T-cell (primary cell): ENCODE data around the gene CTDSPL2. TPM values are rescaled to one million over a fixed set of nuclear protein-coding genes. Genes with fewer than 3 reads are reported as not detected.

Experiments
- ATAC-seq, 4 experiments: fragments of 200-7000 bp in 3 of 4; fragments of 150-1000 bp in 1 of 4; cut with Tn5 transposase; replicated peaks in 1 of 4; 1 replicate in 3 of 4; 2 replicates in 1 of 4; pipeline ENCODE4 v1.10.0; 2021; ENCODE audit warnings: moderate library complexity in 3 of 4, mild to moderate bottlenecking in 2 of 4, moderate number of reproducible peaks in 1 of 4
- CTCF ChIA-PET, 2 donors: fragments of 300-600 bp; sonication (Branson Sonifier 250); formaldehyde crosslinking; loops; one replicate each; lab custom pipeline; 2022; ENCODE audit warnings: antibody characterized with exemption in 2 of 2; lab: Charles Lee
- POLR2A ChIA-PET, 2 donors: fragments of 300-600 bp; sonication (Branson Sonifier 250); formaldehyde crosslinking; loops; one replicate each; lab custom pipeline; 2022; ENCODE audit warnings: antibody characterized with exemption in 2 of 2; lab: Charles Lee
- DNase-seq, 35 experiments: peaks; one replicate each; pipeline versions ENCODE4 v3.0.0 to v3.0.0-alpha.2; 2013 to 2023
- H3K27ac ChIP-seq: one replicate; pipeline ENCODE4 v1.5.1; 2013; ENCODE audit warnings: low read length
- H3K27me3 ChIP-seq, 2 experiments: replicated peaks in 1 of 2; 1 replicate in 1 of 2; 2 replicates in 1 of 2; pipeline versions ENCODE4 v1.6.1 to v1.7.0; 2013; ENCODE audit warnings: low read length in 1 of 2, mixed read lengths in 1 of 2; ENCODE audit not compliant: control insufficient read depth in 2 of 2, insufficient read depth in 2 of 2; ENCODE audit errors: extremely low read depth in 1 of 2
- H3K36me3 ChIP-seq, 2 donors: 1 replicate in 1 of 2; 2 replicates in 1 of 2; pipeline versions ENCODE4 v1.6.1 to v1.7.0; 2013; ENCODE audit warnings: low read length in 1 of 2; ENCODE audit not compliant: control insufficient read depth in 2 of 2, insufficient read depth in 1 of 2; ENCODE audit errors: extremely low read depth in 1 of 2
- H3K4me1 ChIP-seq, 2 experiments: 1 replicate in 1 of 2; 2 replicates in 1 of 2; pipeline versions ENCODE4 v1.6.1 to v1.7.0; 2013; ENCODE audit warnings: low read length in 2 of 2, mixed read lengths in 1 of 2; ENCODE audit not compliant: insufficient read depth in 2 of 2, control insufficient read depth in 1 of 2; ENCODE audit errors: extremely low read depth in 1 of 2
- H3K4me3 ChIP-seq, 2 donors: 1 replicate in 1 of 2; 2 replicates in 1 of 2; pipeline versions ENCODE4 v1.5.1 to v1.7.0; 2013; ENCODE audit warnings: mild to moderate bottlenecking in 2 of 2, low read length in 1 of 2, moderate library complexity in 1 of 2; ENCODE audit not compliant: control insufficient read depth in 1 of 2; ENCODE audit errors: extremely low read depth in 1 of 2
- H3K9me3 ChIP-seq: 2 replicates; pipeline ENCODE4 v1.7.0; 2013
- H3K27ac Mint-ChIP-seq, 2 donors: one replicate each; pipeline ENCODE4 v1.8.0; 2020 to 2021; ENCODE audit warnings: mild to moderate bottlenecking in 2 of 2, mixed read lengths in 2 of 2
- H3K27me3 Mint-ChIP-seq, 2 donors: one replicate each; pipeline ENCODE4 v1.8.0; 2021 to 2022; ENCODE audit warnings: mixed read lengths in 2 of 2
- H3K36me3 Mint-ChIP-seq: one replicate; pipeline ENCODE4 v1.8.0; 2021; ENCODE audit warnings: mixed read lengths
- H3K4me1 Mint-ChIP-seq, 3 donors: one replicate each; pipeline ENCODE4 v1.8.0; 2020 to 2022; ENCODE audit warnings: mixed read lengths in 3 of 3, mild to moderate bottlenecking in 1 of 3
- H3K4me3 Mint-ChIP-seq, 3 donors: one replicate each; pipeline ENCODE4 v1.8.0; 2020 to 2022; ENCODE audit warnings: mild to moderate bottlenecking in 3 of 3, mixed read lengths in 3 of 3, moderate library complexity in 3 of 3
- H3K9me3 Mint-ChIP-seq, 3 donors: one replicate each; pipeline ENCODE4 v1.8.0; 2020 to 2022; ENCODE audit warnings: mixed read lengths in 3 of 3
- WGBS: methylation state at CpG from one replicate; pipeline ENCODE4 v1.1.5; 2013; ENCODE audit warnings: missing lambda C conversion rate; ENCODE audit not compliant: insufficient coverage; 5-methylcytosine and 5-hydroxymethylcytosine counted together
- total RNA-seq, 35 experiments: library from RNA in 6 of 35; stranded (reverse) in 6 of 35; fragments of 120-200 nt in 1 of 35; gene quantifications; one replicate each; pipeline versions ENCODE4 v1.2.1 to v1.2.4 and lab custom pipeline; 2013 to 2026

Gene CTDSPL2
- total RNA-seq, 5 donors from 2014 or later (not counting 1 experiment from before 2014, with no cell fraction given): 59.7 to 76.7 (median 71.0) TPM

DNA sequence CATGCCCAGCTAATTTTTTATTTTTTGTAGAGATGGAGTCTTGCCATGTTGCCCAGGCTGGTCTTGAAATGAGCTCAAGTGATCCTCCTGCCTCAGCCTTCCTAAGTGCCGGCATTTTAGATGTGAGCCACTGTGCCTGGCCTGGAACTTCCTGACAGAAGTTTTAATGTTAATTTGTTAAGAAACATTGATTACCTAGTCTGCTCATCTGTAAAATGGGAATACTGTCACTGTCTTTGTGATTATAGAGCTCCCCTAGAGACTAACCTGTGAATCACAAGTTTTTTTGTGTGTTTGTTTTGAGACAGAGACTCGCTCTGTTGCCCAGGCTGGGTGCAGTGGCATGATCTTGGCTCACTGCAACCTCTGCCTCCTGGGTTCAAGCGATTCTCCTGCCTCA, 105.3 kb downstream of the CTDSPL2 start:
- H3K36me3 ChIP-seq: peaks cover 0 to 2% of the 10 kb centered on the region in 2 donors
- DNase-seq (no peak), ATAC-seq (no peak)
- ChIA-PET POLR2A (interaction anchor here in 1 of 2 donors (0.5 to 0.7 kb wide), 2 partner anchors 11 to 13 kb away, joined by 3 to 6 read pairs; no protein-coding TSS in a partner anchor), CTCF (interaction anchor here (0.6 to 1.6 kb wide), 3 partner anchors 10 to 43 kb away, joined by 3 to 5 read pairs (median 3); no protein-coding TSS in a partner anchor)
- peaks cover 11% of the 10 kb centered on the region for H3K36me3 Mint-ChIP-seq
- peaks cover 0 to 17% of the 10 kb centered on the region in 2 experiments for H3K4me1 ChIP-seq
- no peak overlapping the region for H3K4me3 Mint-ChIP-seq
- H3K9me3 Mint-ChIP-seq: no peaks in the 10 kb centered on the region
- no peaks in the 10 kb centered on the region for H3K27me3 Mint-ChIP-seq
- no peaks in the 10 kb centered on the region for H3K27me3 ChIP-seq
- H3K9me3 ChIP-seq: no peaks in the 10 kb centered on the region
- no CpG with 5 or more reads among the region's 3 CpGs for WGBS
- no peak overlapping the region for H3K27ac ChIP-seq
- no peak overlapping the region for H3K4me3 ChIP-seq
- peak overlapping the region; percentile 39 to 71 for H3K27ac Mint-ChIP-seq
- peaks cover 29 to 33% (median 31%) of the 10 kb centered on the region in 3 donors for H3K4me1 Mint-ChIP-seq

DNA sequence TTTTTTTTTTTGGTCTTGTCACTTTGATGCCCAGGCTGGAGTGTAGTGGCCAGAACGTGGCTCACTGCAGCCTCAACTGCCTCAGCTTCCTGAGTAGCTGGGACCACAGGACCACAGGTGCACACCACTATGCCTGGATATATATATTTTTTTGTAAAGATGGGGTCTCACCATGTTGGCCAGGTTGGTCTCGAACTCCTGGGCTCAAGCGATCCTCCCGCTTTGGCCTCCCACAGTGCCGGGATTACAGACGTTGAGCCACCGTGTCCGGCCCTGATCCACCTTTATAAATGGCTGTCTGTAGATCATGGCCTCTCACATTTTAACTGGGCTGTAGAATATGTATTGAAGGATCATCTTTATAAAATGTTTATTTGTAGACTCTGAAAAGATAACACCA, 107.7 kb downstream of the CTDSPL2 start:
- Mint-ChIP-seq H3K27me3 (no peaks in the 10 kb centered on the region), H3K36me3 (peaks cover 15% of the 10 kb centered on the region), H3K4me3 (peak overlapping the region; percentile 83 to 92 (median 85)), H3K27ac (peak overlapping the region; percentile 17 to 88), H3K9me3 (no peaks in the 10 kb centered on the region), H3K4me1 (peaks cover 35 to 43% (median 40%) of the 10 kb centered on the region in 3 donors)
- Histone ChIP-seq H3K4me1 (peaks cover 9 to 19% of the 10 kb centered on the region in 2 experiments), H3K9me3 (no peaks in the 10 kb centered on the region), H3K36me3 (peaks cover 0 to 9% of the 10 kb centered on the region in 2 donors), H3K27ac (no peak overlapping the region), H3K27me3 (no peaks in the 10 kb centered on the region), H3K4me3 (no peak overlapping the region)
- no peak for DNase-seq
- WGBS: no CpG with 5 or more reads among the region's 8 CpGs
- POLR2A ChIA-PET: interaction anchor here (0.6 to 0.7 kb wide), 4 partner anchors 20 to 264 kb away, joined by 3 to 7 read pairs (median 4); partner anchors contain the start of gene GOLM2 (in 1 of the 2)
- no peak for ATAC-seq
- CTCF ChIA-PET: interaction anchor here in 1 of 2 donors (0.5 to 0.6 kb wide), 2 partner anchors 11 to 15 kb away, joined by 3 read pairs; no protein-coding TSS in a partner anchor

DNA sequence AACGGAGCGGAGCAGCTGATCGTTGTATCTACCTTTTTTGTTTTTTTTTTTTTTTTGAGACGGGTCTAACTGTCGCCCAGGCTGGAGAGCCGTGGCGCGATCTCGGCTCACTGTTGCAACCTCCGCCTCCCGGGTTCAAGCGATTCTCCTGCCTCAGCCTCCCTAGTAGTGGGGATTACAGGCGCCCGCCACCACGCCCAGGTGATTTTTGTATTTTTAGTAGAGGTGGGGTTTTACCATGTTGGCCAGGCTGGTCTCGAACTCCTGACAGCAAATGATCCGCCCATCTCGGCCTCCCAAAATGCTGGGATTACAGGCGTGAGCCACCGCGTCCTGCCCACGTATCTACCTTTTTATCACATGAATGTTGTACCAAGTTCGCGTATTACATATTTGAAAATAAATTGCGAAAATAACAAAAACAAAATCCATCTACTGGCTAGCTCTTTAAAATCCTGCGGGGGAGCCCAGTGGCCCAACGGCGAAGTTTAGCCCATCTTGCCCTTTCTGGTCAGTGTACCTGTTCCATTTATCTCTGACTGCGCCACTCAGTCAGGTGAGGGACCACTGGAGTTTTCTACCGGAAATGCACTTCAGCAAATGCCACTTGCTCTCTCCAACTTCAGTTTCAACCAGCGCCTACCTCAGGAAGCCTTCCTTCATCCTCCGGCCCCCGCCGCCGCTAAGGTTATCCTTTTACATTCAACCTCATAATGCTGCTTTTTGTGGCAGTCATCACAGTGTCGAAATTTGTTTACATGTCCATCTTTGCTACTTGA, 108.3 kb downstream of the CTDSPL2 start:
- Mint-ChIP-seq H3K27me3 (no peaks in the 10 kb centered on the region), H3K9me3 (no peaks in the 10 kb centered on the region), H3K4me1 (peaks cover 40 to 46% (median 43%) of the 10 kb centered on the region in 3 donors), H3K27ac (peak overlapping the region; percentile 88 to 90), H3K36me3 (peaks cover 19% of the 10 kb centered on the region), H3K4me3 (peak overlapping the region; percentile 83 to 92 (median 85))
- Histone ChIP-seq H3K4me1 (peaks cover 12 to 24% of the 10 kb centered on the region in 2 experiments), H3K9me3 (no peaks in the 10 kb centered on the region), H3K36me3 (peaks cover 0 to 13% of the 10 kb centered on the region in 2 donors), H3K27me3 (no peaks in the 10 kb centered on the region), H3K4me3 (peak overlapping the region; percentile 90 to 91), H3K27ac (peak overlapping the region; percentile 81)
- DNase-seq (peak in 11 of 35 experiments; percentile 2 to 49 (median 26)), ATAC-seq (peak in 1 of 4 experiments; percentile 8)
- ChIA-PET POLR2A (interaction anchor here (0.6 to 0.7 kb wide), 4 partner anchors 19 to 263 kb away, joined by 3 to 7 read pairs (median 4); partner anchors contain the start of gene GOLM2 (in 1 of the 2)), CTCF (interaction anchor here in 1 of 2 donors (0.5 to 0.6 kb wide), 2 partner anchors 11 to 14 kb away, joined by 3 read pairs; no protein-coding TSS in a partner anchor)
- WGBS: 62% methylated on average over 27 of the region's 36 CpGs

DNA sequence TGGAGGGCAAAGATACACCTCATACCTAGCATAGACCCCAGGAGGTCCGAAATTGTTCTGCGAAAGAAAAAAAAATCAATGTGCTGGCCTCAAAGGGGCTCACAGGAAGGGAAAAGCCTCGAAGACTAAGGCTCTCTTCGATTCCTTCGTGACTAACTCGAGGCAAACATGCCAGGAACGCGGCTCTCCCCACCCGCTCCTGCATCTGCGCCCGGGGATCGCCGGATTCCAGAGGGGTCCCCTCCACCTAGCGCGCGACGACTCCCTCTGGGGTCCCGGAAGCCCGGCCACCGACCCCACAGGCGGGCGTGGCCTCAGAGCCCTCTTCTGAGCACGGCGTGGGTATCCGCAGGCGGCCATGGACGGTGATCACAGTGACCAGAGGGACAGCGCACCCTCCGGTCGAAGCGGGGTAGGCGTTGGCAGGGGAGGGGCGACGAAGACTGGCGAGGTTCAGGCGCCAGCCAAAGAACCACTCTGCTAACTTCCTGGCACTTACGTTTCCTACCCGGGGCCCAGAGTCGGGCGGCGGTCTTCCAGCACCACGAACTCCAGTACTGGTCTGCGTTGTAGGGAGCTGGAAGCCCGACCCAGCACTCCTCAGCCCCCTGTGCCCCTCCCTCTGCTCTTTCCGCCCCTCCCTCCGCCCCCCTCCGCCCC, 109.0 kb downstream of the CTDSPL2 start:
- peak overlapping the region; percentile 81 for H3K27ac ChIP-seq
- Mint-ChIP-seq H3K27me3 (no peaks in the 10 kb centered on the region), H3K4me1 (peaks cover 47 to 51% (median 48%) of the 10 kb centered on the region in 3 donors), H3K36me3 (peaks cover 24% of the 10 kb centered on the region), H3K27ac (peak overlapping the region; percentile 88 to 90), H3K9me3 (no peaks in the 10 kb centered on the region), H3K4me3 (peak overlapping the region; percentile 83 to 92 (median 85))
- H3K36me3 ChIP-seq: peaks cover 0 to 20% of the 10 kb centered on the region in 2 donors
- 0% methylated on average over 37 of the region's 47 CpGs for WGBS
- H3K9me3 ChIP-seq: no peaks in the 10 kb centered on the region
- DNase-seq: no peak
- peak overlapping the region; percentile 90 to 91 for H3K4me3 ChIP-seq
- ATAC-seq: peak in 3 of 4 experiments; percentile 60 to 61 (median 61)
- no peaks in the 10 kb centered on the region for H3K27me3 ChIP-seq
- H3K4me1 ChIP-seq: peaks cover 13 to 24% of the 10 kb centered on the region in 2 experiments
- CTCF ChIA-PET: interaction anchor here (0.5 to 2.3 kb wide), 7 partner anchors 10 to 1054 kb away, joined by 3 to 15 read pairs (median 3); partner anchors contain the start of genes B2M (in 1 of the 2), CTDSPL2 (in 1 of the 2), PATL2 (in 1 of the 2) and SPG11 (in 1 of the 2)
- POLR2A ChIA-PET: interaction anchor here in 1 of 2 donors (0.6 to 2.8 kb wide), 6 partner anchors 10 to 174 kb away, joined by 3 to 34 read pairs (median 4); partner anchors contain the start of gene PATL2

DNA sequence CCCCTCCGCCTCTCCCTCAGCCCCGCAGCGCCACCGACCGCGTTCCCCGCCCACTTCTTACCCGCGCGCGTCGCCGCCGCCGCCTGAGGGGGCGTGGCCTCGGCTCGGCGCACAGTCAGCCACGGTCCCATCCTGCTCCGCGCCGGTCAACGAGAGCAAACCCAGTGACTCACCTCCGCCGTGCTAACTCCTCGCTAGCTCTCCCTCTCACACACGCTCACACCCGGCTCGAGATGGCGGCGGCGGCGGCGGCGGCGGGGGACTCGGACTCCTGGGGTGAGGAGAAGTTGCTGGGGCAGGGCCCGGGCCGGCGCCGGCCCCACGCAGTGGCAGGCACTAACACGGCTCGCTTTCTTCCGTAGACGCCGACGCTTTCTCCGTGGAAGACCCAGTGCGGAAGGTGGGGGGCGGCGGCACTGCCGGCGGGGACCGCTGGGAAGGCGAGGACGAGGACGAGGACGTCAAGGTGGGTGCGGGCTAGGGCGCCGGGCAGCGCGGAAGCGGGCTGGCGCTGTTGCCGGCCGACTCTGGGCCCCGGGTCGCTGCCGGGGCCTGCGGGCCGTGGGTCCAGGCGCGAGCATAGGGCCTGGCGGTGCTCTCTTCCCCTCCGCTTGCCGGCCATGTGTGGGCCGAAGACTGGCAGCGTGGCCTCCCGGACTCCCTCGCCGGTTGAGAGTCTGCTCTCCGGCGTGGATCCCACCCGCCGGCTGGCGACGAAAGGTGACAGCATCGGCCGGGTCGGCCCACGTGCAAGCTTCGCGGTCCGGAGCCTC, 109.7 kb downstream of the CTDSPL2 start, which contains the start of gene EIF3J:
Gene EIF3J (plus strand): TSS at position 186 of the 773 bp plus-strand sequence. CDS start 48 bp downstream, at position 234.
- Histone ChIP-seq H3K27ac (peak within 1 kb of the TSS; percentile 81), H3K27me3 (no peaks in the 10 kb centered on the region), H3K4me1 (peaks cover 17 to 27% of the 10 kb centered on the region in 2 experiments), H3K4me3 (peak within 1 kb of the TSS; percentile 90 to 91), H3K36me3 (peaks cover 0 to 25% of the 10 kb centered on the region in 2 donors), H3K9me3 (no peaks in the 10 kb centered on the region)
- ATAC-seq: peak; percentile 90 to 95 (median 92)
- WGBS: under 1% methylated on average over 83 of the region's 97 CpGs
- CTCF ChIA-PET: interaction anchor here (0.5 to 2.3 kb wide), 8 partner anchors 9 to 174 kb away, joined by 3 to 15 read pairs (median 3); partner anchors contain the start of genes B2M (in 1 of the 2), CTDSPL2 (in 1 of the 2), PATL2 (in 1 of the 2) and SPG11 (in 1 of the 2)
- Mint-ChIP-seq H3K9me3 (no peaks in the 10 kb centered on the region), H3K27ac (peak within 1 kb of the TSS; percentile 88 to 91), H3K36me3 (peaks cover 28% of the 10 kb centered on the region), H3K4me3 (peak within 1 kb of the TSS; percentile 83 to 92 (median 85)), H3K27me3 (no peaks in the 10 kb centered on the region), H3K4me1 (peaks cover 54 to 58% (median 55%) of the 10 kb centered on the region in 3 donors)
- DNase-seq: peak; percentile 85 to 98 (median 92)
- POLR2A ChIA-PET: interaction anchor here in 1 of 2 donors (0.6 to 2.8 kb wide), 9 partner anchors 9 to 338 kb away, joined by 3 to 34 read pairs (median 3); partner anchors contain the start of gene PATL2
